Epidermal melanocyte (primary cell): ENCODE measurements around the gene HPCA.

Experiments
- DNase-seq: peaks from one replicate; pipeline ENCODE4 v3.0.0; 2011; ENCODE audit warnings: low spot score; ENCODE audit not compliant: insufficient read length

The HPCA gene

DNA sequence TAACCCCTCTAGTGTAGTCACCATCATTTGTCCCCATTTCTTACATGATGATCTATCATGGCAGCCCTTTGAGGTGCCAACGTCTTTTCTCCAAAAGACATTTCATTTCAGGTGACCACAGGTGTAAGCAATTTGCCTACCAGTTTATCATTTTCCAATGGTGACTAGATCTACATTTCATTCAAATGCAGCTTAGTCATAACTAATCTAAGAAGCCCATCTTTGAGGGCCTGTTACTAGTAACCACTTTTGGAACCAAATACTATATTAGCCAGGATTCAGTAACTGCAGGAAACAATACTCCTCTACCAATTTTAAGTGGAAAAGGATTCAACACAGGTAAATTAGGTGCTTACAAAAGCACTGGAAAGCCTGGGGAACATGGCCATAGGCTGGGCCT is 45.5 kb downstream of the HPCA start:
- no peak for DNase-seq

- no peak for DNase-seq
Observed at GRCh38 chr1:32933742-32934322, 47.5 kb downstream of the HPCA start.

DNA sequence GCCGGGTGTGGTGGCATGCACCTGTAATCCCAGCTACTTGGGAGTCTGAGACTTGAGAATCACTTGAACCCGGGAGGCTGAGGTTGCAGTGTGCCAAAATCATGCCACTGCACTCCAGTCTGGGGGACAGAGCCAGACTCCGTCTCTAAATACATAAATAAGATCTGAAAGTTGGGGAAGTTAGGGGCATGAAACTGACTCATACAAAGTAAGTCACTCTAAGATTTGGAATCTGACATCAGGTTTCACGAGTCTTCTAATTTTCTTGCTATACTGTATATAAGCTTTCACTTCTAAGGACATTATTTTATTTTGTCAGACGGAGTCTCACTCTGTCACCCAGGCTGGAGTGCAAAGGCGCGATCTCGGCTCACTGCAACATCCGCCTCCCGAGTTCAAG is 48.2 kb downstream of the HPCA start:
- DNase-seq: no peak

GRCh38 chr1:32937061-32937460 is 50.8 kb downstream of the HPCA start:
- DNase-seq: no peak

GRCh38 chr1:32939655-32940371 is 53.5 kb downstream of the HPCA start:
- DNase-seq: peak; percentile 91

GRCh38 chr1:32944180-32944579 is 57.9 kb downstream of the HPCA start:
- no peak for DNase-seq
